Mesendoderm (in vitro differentiated cells): Measurements from ENCODE around the gene ADAMTS13.

Experiments
- DNase-seq: peaks from one replicate; pipeline ENCODE4 v3.0.0; 2013
- H2AK5ac ChIP-seq: 2 replicates; pipeline ENCODE4 v1.6.1; 2013; ENCODE audit warnings: low read length, inconsistent platforms
- H2BK120ac ChIP-seq: 2 replicates; pipeline ENCODE4 v1.6.1; 2013; ENCODE audit warnings: low read depth, mild to moderate bottlenecking, low read length, moderate library complexity, mixed read lengths
- H2BK15ac ChIP-seq: replicated peaks from 2 replicates; pipeline ENCODE4 v1.6.1; 2013; ENCODE audit warnings: low read depth, mild to moderate bottlenecking, moderate library complexity
- H2BK5ac ChIP-seq: 2 replicates; pipeline ENCODE4 v1.6.1; 2013; ENCODE audit warnings: low read length, inconsistent platforms
- H3K18ac ChIP-seq: 2 replicates; pipeline ENCODE4 v1.6.1; 2013; ENCODE audit warnings: mild to moderate bottlenecking, low read length, mixed read lengths
- H3K23ac ChIP-seq: one replicate; pipeline ENCODE4 v1.6.1; 2013; ENCODE audit warnings: low read length
- H3K27ac ChIP-seq: 2 replicates; pipeline ENCODE4 v1.5.1; 2013; ENCODE audit warnings: low read depth, mild to moderate bottlenecking, inconsistent platforms, low read length, moderate library complexity
- H3K27me3 ChIP-seq: 2 replicates; pipeline ENCODE4 v1.6.1; 2013; ENCODE audit warnings: low read length, control low read depth, mild to moderate bottlenecking, inconsistent platforms; ENCODE audit not compliant: insufficient read depth, poor library complexity
- H3K36me3 ChIP-seq: 2 replicates; pipeline ENCODE4 v1.6.1; 2013; ENCODE audit warnings: low read length, inconsistent platforms; ENCODE audit not compliant: control insufficient read depth, insufficient read depth
- H3K4ac ChIP-seq: one replicate; pipeline ENCODE4 v1.6.1; 2013; ENCODE audit warnings: low read depth, mild to moderate bottlenecking, low read length, moderate library complexity
- H3K4me1 ChIP-seq: 2 replicates; pipeline ENCODE4 v1.6.1; 2013; ENCODE audit warnings: low read depth, low read length, inconsistent platforms; ENCODE audit not compliant: control insufficient read depth
- H3K4me2 ChIP-seq: 2 replicates; pipeline ENCODE4 v1.6.1; 2013; ENCODE audit warnings: low read length
- H3K4me3 ChIP-seq: 2 replicates; pipeline ENCODE4 v1.5.1; 2013; ENCODE audit warnings: mild to moderate bottlenecking, low read length
- H3K56ac ChIP-seq: one replicate; pipeline ENCODE4 v1.6.1; 2013; ENCODE audit warnings: low read length
- H3K79me1 ChIP-seq: 2 replicates; pipeline ENCODE4 v1.6.1; 2013; ENCODE audit warnings: low read length, inconsistent platforms
- H3K79me2 ChIP-seq: 2 replicates; pipeline ENCODE4 v1.6.1; 2013; ENCODE audit warnings: mild to moderate bottlenecking, low read length; ENCODE audit not compliant: control insufficient read depth, insufficient read depth
- H3K9ac ChIP-seq: 2 replicates; pipeline ENCODE4 v1.6.1; 2013; ENCODE audit warnings: low read length, inconsistent platforms
- H4K5ac ChIP-seq: one replicate; pipeline ENCODE4 v1.6.1; 2013; ENCODE audit warnings: low read length
- H4K8ac ChIP-seq: one replicate; pipeline ENCODE4 v1.6.1; 2013; ENCODE audit warnings: low read depth, mild to moderate bottlenecking, control low read depth, low read length, moderate library complexity
- WGBS: extraction: QIAGEN DNeasy Blood & Tissue Kit; methylation state at CpG from one replicate; pipeline ENCODE4 v1.1.7; 2013; ENCODE audit warnings: low lambda C conversion rate, missing lambda C conversion rate; ENCODE audit not compliant: insufficient coverage; ENCODE audit errors: extremely low coverage; 5-methylcytosine and 5-hydroxymethylcytosine counted together

ADAMTS13 gene

GRCh38 chr9:133396952-133397351, 25.2 kb upstream of the ADAMTS13 start:
- no peak overlapping the region for H3K4me3 ChIP-seq
- no peak overlapping the region for H3K9ac ChIP-seq
- no peak overlapping the region for H3K4me2 ChIP-seq
- H3K23ac ChIP-seq, result no peak overlapping the region
- no peak overlapping the region for H4K8ac ChIP-seq
- H3K56ac ChIP-seq, result no peak overlapping the region
- H2BK120ac ChIP-seq, result no peak overlapping the region
- H3K4ac ChIP-seq, result no peak overlapping the region
- H3K18ac ChIP-seq, result no peak overlapping the region
- no peaks in the 10 kb centered on the region for H3K79me2 ChIP-seq
- H2BK15ac ChIP-seq, result no peak overlapping the region
- H3K4me1 ChIP-seq, result no peaks in the 10 kb centered on the region
- H3K36me3 ChIP-seq, result no peaks in the 10 kb centered on the region
- no peak overlapping the region for H2AK5ac ChIP-seq
- peak; percentile 69 for DNase-seq
- no CpG with 5 or more reads among the region's 14 CpGs for WGBS
- no peaks in the 10 kb centered on the region for H3K79me1 ChIP-seq
- no peak overlapping the region for H3K27ac ChIP-seq
- no peak overlapping the region for H4K5ac ChIP-seq
- no peaks in the 10 kb centered on the region for H3K27me3 ChIP-seq
- no peak overlapping the region for H2BK5ac ChIP-seq

GRCh38 chr9:133397370-133397769, 24.8 kb upstream of the ADAMTS13 start:
- no CpG with 5 or more reads among the region's 6 CpGs for WGBS

DNA sequence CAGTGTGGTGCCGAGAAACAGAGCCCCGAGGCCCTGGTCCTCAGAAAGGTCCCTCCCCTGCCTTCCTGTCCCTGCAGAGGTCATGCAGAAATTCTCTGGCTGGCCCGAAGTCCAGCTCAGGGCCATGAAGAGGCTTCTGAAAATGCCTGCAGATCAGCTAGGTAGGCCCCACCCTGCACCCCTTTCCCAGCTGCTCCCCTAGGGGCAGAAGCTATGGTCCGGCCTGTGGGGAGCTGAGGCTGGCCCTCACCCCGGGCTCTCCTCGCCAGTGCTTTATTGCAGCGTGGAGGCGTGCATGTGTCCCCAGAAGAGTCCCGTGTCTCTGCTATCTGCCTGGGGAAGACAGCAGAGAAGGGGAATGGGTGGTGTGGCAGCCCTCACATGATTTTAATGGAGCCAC, 24.3 kb upstream of the ADAMTS13 start:
- H3K56ac ChIP-seq, result no peak overlapping the region
- H3K4me2 ChIP-seq, result no peak overlapping the region
- H3K27me3 ChIP-seq, result no peaks in the 10 kb centered on the region
- H3K36me3 ChIP-seq, result no peaks in the 10 kb centered on the region
- H3K9ac ChIP-seq, result no peak overlapping the region
- no peak overlapping the region for H2AK5ac ChIP-seq
- H3K23ac ChIP-seq, result no peak overlapping the region
- H2BK15ac ChIP-seq, result no peak overlapping the region
- no peaks in the 10 kb centered on the region for H3K79me2 ChIP-seq
- H2BK5ac ChIP-seq, result no peak overlapping the region
- no peak overlapping the region for H3K4ac ChIP-seq
- DNase-seq, result no peak
- no peak overlapping the region for H3K4me3 ChIP-seq
- H3K4me1 ChIP-seq, result no peaks in the 10 kb centered on the region
- H2BK120ac ChIP-seq, result no peak overlapping the region
- WGBS, result no CpG with 5 or more reads among the region's 9 CpGs
- H3K27ac ChIP-seq, result no peak overlapping the region
- no peaks in the 10 kb centered on the region for H3K79me1 ChIP-seq
- H3K18ac ChIP-seq, result no peak overlapping the region
- no peak overlapping the region for H4K5ac ChIP-seq
- no peak overlapping the region for H4K8ac ChIP-seq

More at GRCh38 chr9:133397370-133397769, 24.8 kb upstream of the ADAMTS13 start:
- Histone ChIP-seq H3K27me3 (no peaks in the 10 kb centered on the region), H3K79me1 (no peaks in the 10 kb centered on the region), H3K4me1 (no peaks in the 10 kb centered on the region), H3K4me2 (no peak overlapping the region), H3K56ac (no peak overlapping the region), H3K4me3 (no peak overlapping the region), H3K23ac (no peak overlapping the region), H2BK5ac (no peak overlapping the region), H3K36me3 (no peaks in the 10 kb centered on the region), H4K5ac (no peak overlapping the region), H3K79me2 (no peaks in the 10 kb centered on the region), H3K18ac (no peak overlapping the region), H4K8ac (no peak overlapping the region), H2BK15ac (no peak overlapping the region), H3K9ac (no peak overlapping the region), H2AK5ac (no peak overlapping the region), H3K27ac (no peak overlapping the region), H2BK120ac (no peak overlapping the region), H3K4ac (no peak overlapping the region)
- no peak for DNase-seq

DNA sequence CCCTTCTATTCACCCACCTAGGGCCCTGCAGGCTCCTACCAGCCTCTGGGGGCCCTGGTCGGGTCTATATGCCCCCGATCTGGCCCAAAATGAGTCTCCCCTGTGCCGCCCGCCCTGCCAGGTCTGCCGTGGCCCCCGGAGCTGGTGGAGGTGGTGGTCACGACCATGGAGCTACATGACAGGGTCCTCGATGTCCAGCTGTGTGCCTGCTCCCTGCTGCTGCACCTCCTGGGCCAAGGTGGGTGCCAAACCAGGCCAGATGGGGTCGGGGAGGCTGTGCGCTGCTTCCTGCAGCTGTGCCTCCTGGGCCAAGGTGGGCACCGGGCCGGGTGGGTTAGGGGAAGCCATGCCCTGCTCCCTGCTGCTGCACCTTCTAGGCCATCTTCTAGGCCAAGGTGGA, 21.9 kb upstream of the ADAMTS13 start:
- H4K5ac ChIP-seq, result no peak overlapping the region
- H3K4me1 ChIP-seq, result no peaks in the 10 kb centered on the region
- no peak overlapping the region for H3K4me3 ChIP-seq
- no peak overlapping the region for H3K56ac ChIP-seq
- no peak overlapping the region for H3K18ac ChIP-seq
- no peak overlapping the region for H2AK5ac ChIP-seq
- no peak overlapping the region for H3K23ac ChIP-seq
- H2BK120ac ChIP-seq, result no peak overlapping the region
- no peak overlapping the region for H3K4ac ChIP-seq
- no CpG with 5 or more reads among the region's 12 CpGs for WGBS
- no peak for DNase-seq
- no peak overlapping the region for H2BK5ac ChIP-seq
- H3K27ac ChIP-seq, result no peak overlapping the region
- no peaks in the 10 kb centered on the region for H3K79me1 ChIP-seq
- H3K27me3 ChIP-seq, result no peaks in the 10 kb centered on the region
- no peak overlapping the region for H2BK15ac ChIP-seq
- no peaks in the 10 kb centered on the region for H3K79me2 ChIP-seq
- H4K8ac ChIP-seq, result no peak overlapping the region
- H3K36me3 ChIP-seq, result peaks cover 2% of the 10 kb centered on the region
- no peak overlapping the region for H3K9ac ChIP-seq
- H3K4me2 ChIP-seq, result no peak overlapping the region

DNA sequence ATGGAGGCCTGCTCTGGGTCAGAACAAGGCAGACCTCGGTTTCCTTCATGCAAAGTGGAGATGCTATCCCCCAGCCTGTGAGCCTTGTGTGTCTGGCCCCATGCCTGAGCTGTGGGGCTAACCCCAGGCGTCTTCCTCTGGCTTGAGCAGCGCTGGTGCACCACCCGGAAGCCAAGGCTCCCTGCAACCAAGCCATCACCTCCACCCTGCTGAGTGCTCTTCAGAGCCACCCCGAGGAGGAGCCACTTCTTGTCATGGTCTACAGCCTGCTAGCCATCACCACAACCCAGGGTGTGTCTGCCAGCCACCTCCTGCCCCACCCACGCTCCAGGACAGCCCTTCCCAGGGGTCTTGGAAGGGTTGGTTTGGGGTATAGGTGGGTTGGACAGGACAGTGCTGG, 20.6 kb upstream of the ADAMTS13 start:
- no peaks in the 10 kb centered on the region for H3K79me1 ChIP-seq
- H3K4me3 ChIP-seq, result no peak overlapping the region
- H3K56ac ChIP-seq, result no peak overlapping the region
- H2BK15ac ChIP-seq, result no peak overlapping the region
- no peaks in the 10 kb centered on the region for H3K79me2 ChIP-seq
- peaks cover 5% of the 10 kb centered on the region for H3K36me3 ChIP-seq
- no peak overlapping the region for H3K4me2 ChIP-seq
- H4K5ac ChIP-seq, result no peak overlapping the region
- DNase-seq, result no peak
- H3K4me1 ChIP-seq, result no peaks in the 10 kb centered on the region
- H3K27me3 ChIP-seq, result no peaks in the 10 kb centered on the region
- H2AK5ac ChIP-seq, result no peak overlapping the region
- no peak overlapping the region for H2BK5ac ChIP-seq
- H4K8ac ChIP-seq, result no peak overlapping the region
- no peak overlapping the region for H3K18ac ChIP-seq
- H2BK120ac ChIP-seq, result no peak overlapping the region
- no peak overlapping the region for H3K4ac ChIP-seq
- no CpG with 5 or more reads among the region's 6 CpGs for WGBS
- H3K23ac ChIP-seq, result no peak overlapping the region
- no peak overlapping the region for H3K9ac ChIP-seq
- no peak overlapping the region for H3K27ac ChIP-seq

GRCh38 chr9:133402689-133403088, 19.5 kb upstream of the ADAMTS13 start:
- H2BK120ac ChIP-seq, result no peak overlapping the region
- no peak overlapping the region for H3K56ac ChIP-seq
- H3K79me2 ChIP-seq, result no peaks in the 10 kb centered on the region
- H3K9ac ChIP-seq, result no peak overlapping the region
- H3K4me2 ChIP-seq, result no peak overlapping the region
- no peaks in the 10 kb centered on the region for H3K4me1 ChIP-seq
- H3K4me3 ChIP-seq, result no peak overlapping the region
- no peak overlapping the region for H2BK5ac ChIP-seq
- no peak overlapping the region for H2AK5ac ChIP-seq
- H2BK15ac ChIP-seq, result no peak overlapping the region
- H3K23ac ChIP-seq, result no peak overlapping the region
- H3K79me1 ChIP-seq, result no peaks in the 10 kb centered on the region
- H3K27me3 ChIP-seq, result no peaks in the 10 kb centered on the region
- H3K18ac ChIP-seq, result no peak overlapping the region
- no CpG with 5 or more reads among the region's 7 CpGs for WGBS
- no peak overlapping the region for H4K5ac ChIP-seq
- DNase-seq, result no peak
- no peak overlapping the region for H3K4ac ChIP-seq
- no peak overlapping the region for H4K8ac ChIP-seq
- peaks cover 5% of the 10 kb centered on the region for H3K36me3 ChIP-seq
- H3K27ac ChIP-seq, result no peak overlapping the region
